GM18519 (cell line): ENCODE measurements around the gene ZEB1.
A peak's percentile ranks its signal among the peaks of the same experiment; 100 is the strongest.
"Not testable (repeated sequence)": the region's sequence is repeated elsewhere in the genome, so short reads cannot be mapped to it uniquely, and the experiment has no call there.

ENCODE experiments used
- ATAC-seq: cut with Tn5 transposase; IDR thresholded peaks from one replicate; pipeline ENCODE4 v1.9.1; 2021; ENCODE audit warnings: mild to moderate bottlenecking, moderate library complexity; ENCODE audit not compliant: unreplicated experiment, low FRiP score

Gene ZEB1

GRCh38 chr10:31317652-31318381 is 1.2 kb upstream of the ZEB1 start:
- ATAC-seq: no peak

GRCh38 chr10:31318382-31318853 is 598 bp upstream of the ZEB1 start:
- peak; percentile 52 for ATAC-seq

- ATAC-seq: no peak
Measured at GRCh38 chr10:31319602-31320549, 860 bp downstream of the ZEB1 start.

GRCh38 chr10:31320550-31321211 is 1.7 kb downstream of the ZEB1 start:
- no peak for ATAC-seq

GRCh38 chr10:31321396-31321941 is 2.5 kb downstream of the ZEB1 start:
- ATAC-seq: no peak

- no peak for ATAC-seq
Measured at GRCh38 chr10:31322647-31323046, 3.6 kb downstream of the ZEB1 start.

DNA sequence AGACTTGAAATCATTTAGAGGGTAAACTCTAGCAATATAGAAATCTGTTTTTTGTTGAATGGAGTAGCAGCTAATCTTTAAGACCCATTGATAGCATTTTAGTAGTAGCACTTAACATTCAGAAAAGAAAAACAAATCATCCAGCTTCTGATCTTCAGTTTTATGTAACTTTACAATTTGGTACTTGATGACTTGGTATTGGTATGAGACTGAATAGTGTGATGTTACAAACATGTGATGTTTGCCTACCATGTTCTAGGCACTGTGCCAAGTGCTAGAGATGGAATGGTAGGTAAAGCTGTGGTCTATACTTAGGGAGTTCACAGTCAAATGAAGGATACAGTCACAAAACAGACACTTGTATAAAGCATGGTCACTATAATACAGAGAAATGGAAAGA is 21.3 kb downstream of the ZEB1 start:
- ATAC-seq: no peak

DNA sequence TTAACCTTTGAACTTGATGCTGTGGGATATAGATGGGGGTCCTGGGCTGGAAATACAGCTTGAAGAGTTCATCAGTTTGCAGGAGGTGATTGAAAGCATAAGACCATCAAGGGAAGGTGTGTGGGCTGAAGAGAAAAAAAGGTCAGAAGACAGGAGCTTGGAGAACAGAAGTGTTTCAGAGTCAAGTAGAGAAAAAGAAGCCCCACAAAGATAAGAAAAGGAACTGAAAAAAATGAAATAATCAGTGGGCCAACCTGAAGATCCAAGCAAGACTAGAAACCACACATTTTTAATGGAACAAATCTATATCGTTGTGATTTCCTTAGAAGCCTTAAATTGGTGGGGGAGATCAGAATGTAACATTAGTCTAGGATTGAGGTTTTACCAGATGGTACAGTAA is 22.5 kb downstream of the ZEB1 start:
- no peak for ATAC-seq

- no peak for ATAC-seq
Measured at GRCh38 chr10:31343009-31343408, 24.0 kb downstream of the ZEB1 start.

GRCh38 chr10:31343551-31343950 is 24.5 kb downstream of the ZEB1 start:
- no peak for ATAC-seq

DNA sequence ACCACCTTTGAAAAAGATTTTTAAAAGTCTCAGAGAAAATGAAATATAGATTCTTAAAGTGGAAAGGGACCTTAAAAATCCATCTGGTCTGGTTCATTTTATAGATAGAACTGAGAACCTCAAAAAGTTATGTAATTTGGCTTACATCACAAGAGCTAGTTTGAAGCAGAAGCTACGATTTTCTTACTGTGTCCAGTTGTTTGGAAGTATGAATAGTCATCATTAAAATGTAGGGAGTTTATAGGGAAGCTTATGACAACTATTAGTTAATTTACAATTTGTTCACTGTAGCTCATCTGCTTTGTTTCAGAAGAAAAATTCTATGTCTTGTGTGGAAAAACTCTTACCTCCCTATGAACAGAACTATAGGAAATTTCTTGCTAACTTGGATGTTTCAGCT is 26.9 kb downstream of the ZEB1 start:
- ATAC-seq: no peak

DNA sequence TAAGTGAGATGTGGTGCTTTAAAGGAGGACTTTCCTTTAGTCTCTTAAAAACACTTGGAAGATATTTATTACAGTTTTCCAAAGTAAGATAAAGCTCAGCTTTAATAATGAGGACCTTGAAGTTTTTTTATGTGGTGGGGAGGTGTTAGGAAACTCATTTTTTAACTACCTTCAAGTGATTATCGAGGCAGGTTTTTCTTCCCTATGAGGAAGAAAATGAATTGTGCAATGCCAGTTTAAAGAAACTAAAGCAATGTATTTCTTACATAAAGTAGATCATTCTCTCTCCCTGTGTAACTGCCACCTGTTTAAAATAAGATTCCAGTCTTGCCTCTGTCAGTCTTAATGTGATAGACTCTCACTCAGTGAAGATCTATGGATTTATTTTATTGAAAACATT is 27.9 kb downstream of the ZEB1 start:
- ATAC-seq: no peak

GRCh38 chr10:31347705-31348104 is 28.7 kb downstream of the ZEB1 start:
- ATAC-seq: no peak

GRCh38 chr10:31350891-31351290 is 31.9 kb downstream of the ZEB1 start:
- ATAC-seq: no peak

GRCh38 chr10:31352436-31353226 is 33.6 kb downstream of the ZEB1 start:
- ATAC-seq: no peak

DNA sequence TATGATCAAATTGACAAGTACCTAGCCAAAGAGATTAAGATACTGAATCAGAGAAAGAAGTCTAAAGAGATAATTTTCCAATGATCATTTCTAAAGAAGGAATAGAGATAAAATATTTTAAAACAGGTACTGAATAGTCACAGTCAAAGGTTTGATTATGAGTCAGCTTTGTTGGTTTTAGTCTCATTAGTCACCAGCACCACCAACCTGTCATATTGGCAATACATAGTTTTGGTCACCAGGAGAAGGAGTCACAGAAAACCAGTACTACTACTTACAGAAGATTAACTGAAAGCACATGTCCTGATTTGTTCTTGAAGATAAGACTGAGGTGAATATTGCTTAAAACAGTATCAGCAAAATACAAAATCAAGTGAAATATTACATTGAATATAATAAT is 34.6 kb downstream of the ZEB1 start:
- peak; percentile 88 for ATAC-seq

- no peak for ATAC-seq
Measured at GRCh38 chr10:31358688-31359330, 39.8 kb downstream of the ZEB1 start.

- no peak for ATAC-seq
Measured at GRCh38 chr10:31359979-31360378, 41.0 kb downstream of the ZEB1 start.

GRCh38 chr10:31361475-31361874 is 42.5 kb downstream of the ZEB1 start:
- not testable (repeated sequence) for ATAC-seq
